DOHH2 (cell line): ENCODE data around the gene TTC8.

Source experiments
- EZH2phosphoT487 ChIP-seq: fragments of 200-600 bp; sonication (generic); IDR thresholded peaks from 2 replicates; pipeline ENCODE4 v1.6.1; 2017; ENCODE audit warnings: borderline replicate concordance, mild to moderate bottlenecking, antibody characterized with exemption, low read length, moderate library complexity, mixed read lengths
- TF ChIP-seq, protein P1 (sequence below): fragments of 200-600 bp; sonication (generic); IDR thresholded peaks from one replicate; pipeline ENCODE4 v1.5.1; 2014; ENCODE audit warnings: antibody characterized with exemption, mild to moderate bottlenecking, low read depth, low read length; ENCODE audit not compliant: poor library complexity, severe bottlenecking

DNA sequence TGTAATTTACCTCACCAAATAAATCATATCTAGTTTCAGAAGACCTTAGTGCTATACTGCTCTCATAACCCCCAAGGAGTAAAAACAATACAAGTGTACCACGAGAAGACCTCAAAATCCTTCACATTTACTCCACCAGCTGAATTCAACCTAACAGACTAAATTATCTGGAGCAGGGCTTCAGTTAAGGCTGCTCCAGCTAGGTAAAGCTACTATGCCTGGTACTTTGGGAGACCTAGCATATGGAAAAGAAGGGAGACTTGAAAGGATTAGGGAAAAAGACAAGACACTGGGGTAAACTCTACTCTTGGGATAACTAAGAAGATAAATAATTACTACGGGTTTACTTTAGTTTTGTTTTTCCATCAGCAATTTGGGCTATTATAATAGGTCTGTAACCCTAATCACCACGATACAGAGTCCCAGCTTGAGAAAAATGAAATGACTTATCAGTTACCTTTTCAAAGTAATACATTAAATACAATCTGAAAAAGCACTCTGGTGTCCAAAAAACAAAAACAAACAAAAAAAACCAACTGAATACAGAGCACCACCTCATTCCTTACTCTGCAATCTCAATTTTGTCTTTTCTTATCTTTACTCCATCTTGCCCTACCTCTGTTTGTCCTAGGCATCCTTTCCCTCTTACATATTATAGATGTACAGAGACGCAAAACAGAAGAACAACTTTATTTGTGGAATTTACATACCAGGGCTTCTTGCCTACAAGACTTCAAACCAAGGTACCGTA, 33.8 kb upstream of the TTC8 start:
- TF ChIP-seq, protein P1, sequence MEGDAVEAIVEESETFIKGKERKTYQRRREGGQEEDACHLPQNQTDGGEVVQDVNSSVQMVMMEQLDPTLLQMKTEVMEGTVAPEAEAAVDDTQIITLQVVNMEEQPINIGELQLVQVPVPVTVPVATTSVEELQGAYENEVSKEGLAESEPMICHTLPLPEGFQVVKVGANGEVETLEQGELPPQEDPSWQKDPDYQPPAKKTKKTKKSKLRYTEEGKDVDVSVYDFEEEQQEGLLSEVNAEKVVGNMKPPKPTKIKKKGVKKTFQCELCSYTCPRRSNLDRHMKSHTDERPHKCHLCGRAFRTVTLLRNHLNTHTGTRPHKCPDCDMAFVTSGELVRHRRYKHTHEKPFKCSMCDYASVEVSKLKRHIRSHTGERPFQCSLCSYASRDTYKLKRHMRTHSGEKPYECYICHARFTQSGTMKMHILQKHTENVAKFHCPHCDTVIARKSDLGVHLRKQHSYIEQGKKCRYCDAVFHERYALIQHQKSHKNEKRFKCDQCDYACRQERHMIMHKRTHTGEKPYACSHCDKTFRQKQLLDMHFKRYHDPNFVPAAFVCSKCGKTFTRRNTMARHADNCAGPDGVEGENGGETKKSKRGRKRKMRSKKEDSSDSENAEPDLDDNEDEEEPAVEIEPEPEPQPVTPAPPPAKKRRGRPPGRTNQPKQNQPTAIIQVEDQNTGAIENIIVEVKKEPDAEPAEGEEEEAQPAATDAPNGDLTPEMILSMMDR = no peak
- no peak for TF ChIP-seq EZH2phosphoT487
